ENCODE measurements around the gene SLC4A5.

- TF ChIP-seq POLR2A (IDR thresholded peaks at IDR 0.05) (no peak), CTCF (IDR thresholded peaks at IDR 0.05) (no peak)
Measured at GRCh38 chr2:74242354-74243071, 100.7 kb downstream of the SLC4A5 start.
